Hematopoietic multipotent progenitor cell treated with erythropoietin and hydrocortisone succinate and interleukin-3 and kit ligand, for 15 days (in vitro differentiated cells): ENCODE measurements around the gene FBXO33.

ENCODE experiments used
- DNase-seq: peaks from one replicate; pipeline ENCODE4 v3.0.0-alpha.2; 2015; ENCODE audit warnings: low spot score

FBXO33 gene, protein sequence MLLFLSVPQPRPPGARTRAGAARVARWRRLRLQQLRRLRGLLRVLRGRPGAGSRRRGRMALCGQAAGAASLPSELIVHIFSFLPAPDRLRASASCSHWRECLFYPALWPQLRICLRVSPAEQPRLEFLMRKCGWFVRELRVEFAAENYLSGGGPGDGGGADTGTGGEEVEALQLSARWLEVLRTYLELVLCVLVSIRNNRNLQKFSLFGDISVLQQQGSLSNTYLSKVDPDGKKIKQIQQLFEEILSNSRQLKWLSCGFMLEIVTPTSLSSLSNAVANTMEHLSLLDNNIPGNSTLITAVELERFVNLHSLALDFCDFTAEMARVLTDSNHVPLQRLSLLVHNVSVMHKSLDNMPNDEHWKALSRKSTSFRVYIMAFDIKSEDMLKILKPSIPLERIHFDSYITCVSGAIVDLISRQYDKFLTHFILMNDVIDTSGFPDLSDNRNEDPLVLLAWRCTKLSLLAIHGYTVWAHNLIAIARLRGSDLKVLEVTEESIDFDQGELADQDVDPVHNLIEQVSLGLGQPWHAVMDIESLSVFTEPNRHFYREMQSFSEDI

DNA sequence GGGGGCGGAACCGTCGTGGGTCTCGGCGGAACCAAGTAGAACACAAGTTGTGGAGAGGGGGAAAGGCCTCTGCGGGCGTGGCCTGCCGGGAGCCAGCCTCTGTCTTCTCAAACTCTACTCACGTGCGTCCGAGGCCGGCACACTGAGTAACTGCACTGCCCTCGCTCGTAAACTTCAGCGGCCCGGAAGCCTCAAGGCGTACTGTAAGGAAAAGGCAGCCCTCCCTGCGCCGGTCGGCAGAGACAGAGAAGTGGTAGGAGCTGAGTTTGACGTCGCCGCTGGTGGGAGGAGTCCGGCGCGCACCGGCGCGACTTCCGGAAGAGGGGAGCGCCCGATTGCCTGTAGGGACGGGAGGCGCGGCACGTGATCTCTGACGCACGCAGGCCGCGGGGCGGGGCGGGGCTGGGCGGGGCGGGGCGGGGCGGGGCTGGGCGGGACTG is at the start of gene FBXO33:
Gene FBXO33, minus strand, starts transcription at position 255 of the 440 bp plus-strand sequence. CDS start 271 bp downstream, outside the sequence.
- peak; percentile 94 for DNase-seq

DNA sequence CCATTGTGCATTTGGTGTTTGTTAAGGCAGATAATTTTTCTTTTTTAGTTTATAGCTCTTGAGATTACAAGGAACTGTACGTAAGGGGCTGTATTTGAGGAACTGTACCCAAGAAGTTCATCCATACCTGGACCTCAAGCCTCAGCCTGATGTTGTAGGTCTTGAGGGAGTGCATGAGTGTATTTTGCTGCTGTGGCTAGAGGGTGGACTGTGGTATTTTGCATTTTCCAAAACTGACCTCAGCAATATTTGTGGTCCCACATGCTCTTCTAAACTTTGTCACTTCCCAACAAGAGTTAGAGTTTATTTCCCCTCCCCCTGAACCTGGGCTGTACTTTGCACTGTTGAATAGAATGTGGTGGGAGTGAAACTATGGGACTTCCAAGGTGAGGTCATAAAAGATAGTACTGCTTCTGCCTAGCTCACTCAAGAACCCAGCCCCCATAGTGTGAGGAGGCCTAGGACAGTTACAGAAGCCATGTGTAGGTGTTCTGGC is 42.2 kb upstream of the FBXO33 start:
- DNase-seq: no peak

DNA sequence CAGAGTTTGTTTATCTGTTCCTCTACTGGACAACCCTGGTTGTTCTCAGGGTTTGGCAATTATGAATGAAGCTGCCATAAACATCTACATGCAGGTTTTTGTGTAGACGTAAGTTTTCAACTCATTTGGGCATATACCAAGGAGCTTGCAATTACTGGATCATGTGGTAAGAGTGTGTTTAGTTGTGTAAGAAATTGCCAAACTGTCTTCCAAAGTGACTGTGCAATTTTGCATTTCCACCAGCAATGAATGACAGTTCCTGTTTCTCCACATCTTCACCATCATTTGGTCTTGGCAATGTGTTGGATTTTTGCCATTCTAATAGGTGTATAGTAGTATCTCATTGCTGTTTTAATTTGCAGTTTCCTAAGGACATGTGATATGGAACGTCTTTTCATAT is 39.8 kb upstream of the FBXO33 start:
- no peak for DNase-seq

DNA sequence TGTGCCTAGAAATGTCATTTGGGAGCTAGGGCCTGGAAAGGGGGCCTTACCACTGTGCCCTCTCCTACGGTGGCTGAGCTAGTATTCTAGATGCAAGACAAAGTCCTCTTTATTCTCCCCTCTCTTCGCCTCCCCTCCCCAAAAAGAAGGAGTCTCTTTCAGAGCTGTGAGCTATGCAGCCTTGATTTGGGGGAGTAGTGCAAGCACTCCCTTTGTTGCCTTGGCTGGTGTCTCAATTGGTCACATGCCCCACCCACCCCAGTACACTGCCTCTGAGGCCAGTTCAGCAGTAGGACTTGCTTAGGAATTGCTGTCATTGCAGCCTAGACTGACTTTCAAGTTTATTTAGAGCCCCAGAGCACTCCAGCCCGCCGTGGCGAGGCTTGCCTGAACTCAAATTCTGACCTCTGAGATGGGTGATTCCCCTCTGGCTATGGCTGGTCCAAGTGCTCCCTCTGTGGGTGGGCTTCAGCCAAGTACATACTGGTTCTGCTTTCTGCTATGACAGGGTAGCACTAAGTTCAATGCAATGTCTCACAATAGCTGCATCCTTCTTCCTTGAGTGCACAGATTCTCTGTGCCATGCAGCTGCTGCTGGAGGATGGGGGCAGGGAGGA is 37.0 kb upstream of the FBXO33 start:
- peak; percentile 15 for DNase-seq

DNA sequence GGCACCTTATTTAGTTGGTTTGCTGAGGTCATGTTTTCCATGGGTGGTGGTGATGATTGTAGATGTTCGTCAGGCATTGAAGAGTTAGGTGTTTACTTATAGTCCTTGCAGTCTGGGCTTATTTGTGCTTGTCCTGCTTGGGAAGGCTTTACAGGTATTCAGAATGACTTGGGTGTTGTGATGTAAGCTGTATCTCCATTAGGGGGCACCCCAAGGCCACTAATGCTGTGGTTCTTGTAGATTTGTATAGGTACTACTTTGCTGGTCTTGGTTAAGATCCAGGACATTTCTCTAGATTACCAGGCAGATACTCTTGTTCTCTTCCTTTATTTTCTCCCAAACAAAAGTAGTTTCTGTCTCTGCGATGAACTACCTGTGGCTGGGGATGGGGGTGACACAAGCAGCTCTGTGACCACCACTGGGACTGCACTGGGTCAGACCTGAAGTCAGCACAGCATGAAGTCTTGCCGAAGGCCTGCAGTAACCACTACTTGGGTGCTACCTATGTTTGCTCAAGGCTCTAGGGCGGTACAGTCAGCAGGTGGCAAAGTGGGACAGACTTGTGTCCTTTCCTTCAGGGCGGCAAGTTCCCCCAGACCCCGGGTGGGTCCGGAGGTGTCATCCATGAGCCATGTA is 35.8 kb upstream of the FBXO33 start:
- DNase-seq: no peak

DNA sequence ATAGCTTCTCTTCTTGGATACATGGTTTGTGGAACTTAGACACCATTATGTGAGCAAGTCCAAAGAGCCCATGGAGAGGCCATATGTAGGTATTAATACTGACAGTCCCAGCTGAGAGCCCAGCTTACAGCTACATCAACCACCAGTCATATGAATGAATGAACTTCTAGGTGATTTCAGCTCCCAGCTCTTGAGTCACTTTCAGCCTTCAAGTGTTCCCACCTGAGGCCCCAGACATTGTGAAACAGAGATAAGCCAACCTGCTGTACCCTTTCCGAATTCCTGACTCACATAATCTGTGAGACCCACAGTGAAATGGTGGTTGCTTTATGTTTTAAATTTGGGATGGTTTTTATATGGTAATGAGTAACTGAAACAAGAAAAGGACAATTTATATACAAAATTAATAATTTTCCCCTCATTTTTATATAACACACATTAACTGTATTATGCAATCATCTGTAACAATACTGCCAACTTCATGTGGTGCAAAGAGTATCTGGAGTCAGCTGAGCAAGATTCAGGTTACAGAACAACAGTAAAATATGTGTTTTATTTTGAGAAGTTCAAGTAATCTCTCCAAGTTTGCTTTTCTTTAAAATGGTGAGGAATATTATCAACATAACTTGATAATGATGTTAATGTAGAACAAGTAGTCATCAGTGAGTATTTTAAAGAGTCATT is 27.7 kb upstream of the FBXO33 start:
- DNase-seq: no peak

DNA sequence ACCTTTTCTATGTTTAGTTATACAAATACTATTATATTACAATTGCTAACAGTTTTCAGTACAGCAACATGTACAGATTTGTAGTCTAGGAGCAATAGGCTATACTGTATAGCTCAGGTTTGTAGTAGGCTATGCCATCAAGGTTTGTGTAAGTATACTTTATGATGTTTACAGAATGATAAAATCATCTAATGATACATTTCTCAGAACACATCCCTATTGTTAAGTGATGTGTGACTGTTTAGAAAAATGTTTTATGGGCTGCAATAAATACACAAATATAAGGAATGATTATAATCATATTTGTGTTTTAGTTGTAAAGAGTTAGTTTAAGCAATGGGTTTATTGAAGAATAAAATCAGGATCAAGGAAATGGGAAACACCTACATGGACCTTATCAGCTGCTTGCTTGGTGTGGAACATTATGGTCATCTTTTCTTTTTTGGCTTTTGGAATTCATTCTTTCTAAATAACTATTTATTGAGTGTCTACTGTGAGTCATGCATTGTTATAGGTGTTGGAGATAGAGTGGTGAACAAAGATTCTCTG is 24.5 kb upstream of the FBXO33 start:
- DNase-seq: no peak

DNA sequence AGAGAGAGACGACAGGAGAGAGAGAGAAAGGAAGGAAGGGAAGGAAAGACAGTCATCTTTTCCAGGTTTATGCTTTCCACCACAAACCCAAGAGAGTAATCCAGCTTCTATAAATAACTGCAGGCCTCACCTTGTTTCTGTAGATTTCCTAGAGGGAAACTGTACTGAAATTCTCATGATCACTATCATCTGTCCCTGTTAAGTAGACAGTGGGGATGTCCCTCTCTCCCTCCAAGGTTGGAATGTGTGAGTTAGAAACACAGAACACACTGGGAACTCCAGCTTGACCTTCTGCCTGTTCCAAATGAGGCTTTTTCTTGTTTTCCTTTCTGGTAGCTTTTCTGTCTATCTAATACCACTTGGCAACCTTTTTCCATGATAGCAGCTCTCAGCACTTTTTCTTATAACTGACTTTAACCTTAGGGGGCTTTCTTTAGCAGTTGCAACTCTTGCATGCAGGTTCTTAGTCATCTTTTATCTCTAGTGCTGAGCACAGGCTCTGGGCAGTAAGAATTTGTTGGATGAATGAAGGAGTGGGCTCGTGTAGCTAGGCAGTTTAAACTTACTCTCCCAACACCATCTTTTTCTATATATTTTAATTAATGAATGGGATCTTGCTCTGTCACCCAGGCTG is 22.8 kb upstream of the FBXO33 start:
- no peak for DNase-seq

DNA sequence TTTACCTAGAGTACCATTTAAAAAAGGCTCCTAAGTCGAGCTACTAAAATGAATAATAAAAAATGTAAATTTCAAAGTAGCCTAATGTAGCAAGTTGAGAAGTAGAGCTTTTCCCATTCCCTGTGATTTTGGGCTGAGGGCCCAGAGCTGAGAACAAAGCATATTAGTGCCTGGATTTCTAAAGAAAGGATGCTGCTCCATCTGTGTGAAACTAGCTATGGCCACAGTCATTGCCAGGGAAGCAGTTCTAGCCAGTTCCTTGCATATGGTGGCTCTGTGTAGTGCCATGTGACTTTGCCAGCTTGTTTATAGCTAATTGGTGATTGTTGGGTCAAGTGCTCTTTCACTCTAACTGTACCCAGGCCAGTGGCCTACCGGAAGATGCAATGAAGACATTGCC is 20.4 kb upstream of the FBXO33 start:
- no peak for DNase-seq

DNA sequence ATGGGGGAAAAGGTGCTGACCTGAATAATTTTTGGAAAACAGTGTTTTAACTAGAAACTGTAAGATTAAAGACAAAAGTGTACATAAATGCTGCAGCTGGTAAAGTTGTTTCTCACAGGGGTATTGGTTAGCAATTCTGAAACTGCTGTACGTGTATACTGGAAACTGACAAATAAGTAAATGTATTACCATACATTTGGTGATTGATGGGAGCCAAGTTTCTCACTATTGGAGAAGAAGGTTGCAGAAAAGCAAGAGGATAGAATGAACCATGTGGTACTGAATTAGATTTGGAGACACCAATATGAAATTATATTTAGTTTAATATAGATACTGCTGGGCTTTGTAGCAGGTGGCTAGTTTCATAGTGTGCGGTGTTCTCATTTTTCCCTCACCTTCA is 19.6 kb upstream of the FBXO33 start:
- DNase-seq: no peak

DNA sequence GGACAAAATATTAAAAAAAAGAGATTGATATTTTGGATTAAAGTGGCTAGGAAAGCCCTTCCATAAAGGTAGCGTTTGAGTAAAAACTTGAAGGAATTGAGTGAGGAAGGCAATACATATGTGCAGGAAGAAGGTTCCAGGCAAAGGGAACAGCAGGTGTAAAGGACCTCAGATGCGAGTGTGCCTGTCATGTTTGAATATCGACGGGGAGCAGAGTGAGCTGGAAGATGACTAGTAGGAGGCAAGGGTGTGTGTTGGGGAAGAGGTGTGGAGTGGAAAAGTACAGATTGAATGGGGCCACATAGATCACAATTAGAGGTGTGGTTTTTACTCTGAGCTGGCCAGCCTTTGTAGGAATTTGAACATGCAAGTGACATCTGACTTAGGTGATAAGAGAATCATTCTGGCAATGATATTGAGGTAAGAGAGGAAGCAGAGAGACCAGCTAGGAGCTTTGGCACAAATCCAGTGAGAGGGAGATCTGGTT is 15.0 kb upstream of the FBXO33 start:
- DNase-seq: no peak

DNA sequence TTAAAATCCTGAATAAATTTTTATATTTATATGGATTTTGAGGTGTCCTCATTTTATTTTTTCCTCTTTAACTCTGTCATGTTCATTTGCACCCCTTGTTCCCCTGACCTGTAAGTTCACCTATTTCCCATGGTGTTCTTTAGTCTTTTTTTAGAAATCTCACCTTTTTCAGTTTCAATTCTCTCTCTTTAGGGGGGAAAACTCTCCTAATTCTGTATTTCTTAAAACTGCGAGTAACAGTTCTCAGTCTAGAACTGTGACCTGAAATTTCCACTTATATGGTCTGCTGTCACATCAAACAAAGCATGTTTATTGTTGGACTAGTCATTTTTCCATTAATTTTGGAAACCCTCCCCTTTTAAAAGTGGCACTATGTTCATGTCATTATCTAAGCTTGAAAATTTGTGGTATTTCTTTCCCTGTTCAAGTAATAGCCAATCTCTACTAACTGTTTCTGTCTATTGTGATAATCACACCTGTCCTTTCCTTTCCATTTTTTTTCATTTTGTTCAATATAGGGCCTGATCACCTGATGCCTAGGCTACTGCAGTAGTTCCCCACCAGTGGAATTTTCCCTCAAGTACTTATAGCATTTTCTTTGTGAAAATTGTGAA is 14.0 kb upstream of the FBXO33 start:
- no peak for DNase-seq

DNA sequence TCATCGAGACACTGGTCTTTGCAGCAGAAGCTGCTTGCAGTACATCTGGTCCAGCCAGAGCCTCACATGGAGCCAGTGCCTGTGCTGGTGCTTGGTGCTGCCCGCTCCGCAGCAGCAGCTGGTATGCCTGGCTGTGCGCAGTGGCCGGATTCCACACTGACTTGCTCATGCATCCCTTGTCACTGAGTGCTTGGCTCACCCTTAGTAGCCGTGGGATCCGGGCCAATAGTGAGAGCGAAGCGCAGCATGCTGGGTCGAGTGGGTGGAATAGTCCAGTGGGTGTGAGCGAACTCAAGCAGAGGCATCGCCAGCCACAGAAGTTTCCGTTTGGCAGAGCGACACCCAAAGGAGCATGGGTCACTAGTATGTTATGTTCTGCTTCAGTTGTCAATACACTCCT is 10.1 kb upstream of the FBXO33 start:
- no peak for DNase-seq

DNA sequence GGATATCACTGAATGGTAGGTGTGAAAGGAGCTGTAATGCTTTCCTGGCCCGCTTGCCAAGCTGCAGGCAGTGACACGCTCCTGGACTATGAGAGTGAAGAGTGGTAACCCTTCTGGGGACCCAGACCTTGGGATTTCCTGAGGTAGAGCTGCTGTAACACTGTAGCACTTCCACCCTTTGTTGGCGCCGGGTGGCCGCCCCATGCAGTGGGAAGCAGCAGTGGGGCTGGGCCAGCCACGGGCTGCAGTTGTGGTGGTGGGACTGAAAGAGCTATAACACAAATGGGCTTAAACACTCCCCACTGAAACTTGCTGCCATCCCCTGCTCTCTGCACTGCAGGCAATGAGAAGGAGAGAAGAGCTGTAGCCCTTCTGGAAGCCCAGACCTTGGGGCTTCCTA is 9.6 kb upstream of the FBXO33 start:
- no peak for DNase-seq

DNA sequence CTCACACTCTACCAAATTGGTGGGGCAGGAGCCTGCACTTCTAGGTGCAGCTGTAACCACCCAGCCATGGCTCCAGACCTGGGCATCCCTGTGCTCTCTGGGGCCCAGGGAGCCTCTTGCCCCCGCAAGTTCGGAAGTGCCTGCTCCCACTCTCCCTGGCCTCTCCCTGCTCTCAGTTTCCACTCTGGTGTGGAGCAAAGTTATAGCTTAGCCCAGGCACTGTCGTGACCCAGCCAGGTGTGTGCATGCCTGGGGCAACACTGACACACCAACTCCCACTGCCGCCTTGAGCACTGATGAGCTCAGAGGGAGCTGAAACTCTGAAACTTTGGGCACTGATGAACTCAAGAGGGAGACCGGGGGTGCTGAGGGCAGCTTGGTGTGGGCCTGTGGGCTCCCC is 8.7 kb upstream of the FBXO33 start:
- DNase-seq: no peak

DNA sequence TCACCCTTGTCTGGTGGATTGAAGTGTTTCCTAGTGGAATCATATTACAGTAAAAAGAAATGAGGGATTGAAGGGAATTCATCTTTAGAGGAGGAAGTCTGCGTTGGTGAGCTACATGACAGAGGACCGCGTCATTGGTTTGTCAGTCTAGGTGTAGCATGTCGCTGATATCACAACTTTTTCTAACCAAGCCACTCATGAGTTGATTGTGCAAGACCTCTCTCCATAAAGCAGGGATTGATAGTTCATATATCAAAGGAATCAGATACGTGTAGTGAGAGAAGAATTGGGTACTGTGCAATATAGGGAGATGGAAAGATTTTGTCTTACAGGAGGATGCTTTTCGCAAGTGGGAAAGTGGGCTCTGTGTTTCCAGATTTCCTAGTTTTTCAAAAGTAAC is 3.0 kb upstream of the FBXO33 start:
- no peak for DNase-seq

DNA sequence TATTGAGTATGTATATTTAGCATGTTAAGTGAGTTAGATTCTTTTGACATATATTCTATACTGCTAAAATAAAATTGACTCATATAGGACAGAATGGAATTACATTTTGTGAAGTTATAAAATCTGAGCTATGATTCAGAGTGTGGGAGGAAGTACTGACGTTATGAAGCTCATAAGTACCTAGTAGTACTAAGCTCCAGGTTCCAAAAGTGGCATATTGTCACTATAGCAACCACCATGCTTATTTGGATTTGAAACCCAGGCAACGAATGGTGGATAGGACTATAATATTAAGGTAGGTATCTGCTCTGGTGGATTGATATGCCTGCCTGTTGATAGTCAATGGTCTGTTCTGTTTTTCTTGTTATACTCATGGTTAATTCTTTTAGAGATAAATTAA is 2.2 kb upstream of the FBXO33 start:
- DNase-seq: no peak

DNA sequence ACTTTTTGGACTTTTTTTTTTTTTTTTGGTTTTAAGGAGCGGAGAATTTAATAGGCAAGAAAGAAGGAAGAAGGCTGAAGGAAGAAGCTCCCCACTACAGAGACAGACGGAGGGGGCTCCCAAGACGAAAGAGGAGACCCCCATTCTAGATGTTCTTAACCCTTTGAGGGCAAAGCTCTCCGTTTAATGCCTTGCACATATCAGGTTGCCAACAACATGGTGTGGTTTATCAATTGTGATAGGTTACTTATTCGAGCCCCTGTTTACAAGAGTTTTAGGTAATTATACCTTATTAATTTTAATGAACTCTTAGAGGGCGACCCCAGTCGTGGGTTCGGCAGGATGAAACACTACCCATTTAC is 1.2 kb upstream of the FBXO33 start:
- no peak for DNase-seq

DNA sequence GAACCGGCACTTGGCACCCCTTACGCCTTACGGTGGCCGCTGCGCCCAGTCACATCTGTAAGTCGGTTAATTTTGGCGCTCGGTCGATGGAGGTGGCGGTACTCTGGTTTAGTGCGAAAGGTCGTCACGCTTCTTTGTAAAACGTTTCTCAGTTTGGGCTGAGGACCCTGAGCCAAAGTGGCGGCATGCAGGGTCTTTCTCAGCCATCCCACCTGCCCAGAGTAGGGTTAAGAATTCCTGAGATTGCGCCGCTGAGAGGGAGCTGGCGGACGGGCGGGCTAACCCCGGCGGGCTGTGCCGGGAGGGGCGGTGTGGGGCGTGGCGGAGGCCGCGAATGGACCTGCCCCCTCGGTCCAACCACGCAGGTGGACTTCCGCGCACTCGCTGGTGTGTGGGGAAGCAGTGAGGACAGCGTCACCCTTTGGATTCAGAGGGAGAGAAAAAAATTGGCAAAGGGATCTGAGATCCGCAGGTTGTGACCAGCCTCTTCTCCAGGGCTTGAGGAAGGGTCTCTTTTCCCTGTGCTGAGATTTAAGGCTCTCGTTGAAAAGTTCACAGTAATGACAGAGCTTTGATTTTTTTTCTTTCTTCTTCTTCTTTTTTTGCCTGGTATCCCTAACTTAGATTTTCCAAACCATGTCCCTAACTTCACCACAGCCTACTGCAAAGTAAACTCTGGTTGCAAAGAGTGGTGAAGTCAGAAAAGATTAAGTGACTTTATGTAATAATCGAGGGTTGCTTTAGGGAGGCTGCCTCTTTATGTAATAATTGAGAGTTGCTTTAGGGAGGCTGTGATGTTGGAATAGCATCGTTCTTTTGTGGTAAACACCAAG is 602 bp upstream of the FBXO33 start:
- DNase-seq: no peak
